Nephron (organoid): ENCODE measurements around the gene ST8SIA5.

Experiments used
- H3K27ac Mint-ChIP-seq, 3 experiments: 2 replicates each; pipeline ENCODE4 v1.8.0; 2020; ENCODE audit warnings: mixed read lengths in 3 of 3, mild to moderate bottlenecking in 2 of 3, moderate library complexity in 1 of 3
- H3K27me3 Mint-ChIP-seq: 2 replicates; pipeline ENCODE4 v1.8.0; 2021; ENCODE audit warnings: low read depth, mild to moderate bottlenecking, moderate library complexity, mixed read lengths
- H3K36me3 Mint-ChIP-seq: 2 replicates; pipeline ENCODE4 v1.8.0; 2020; ENCODE audit warnings: low read depth, mixed read lengths
- H3K4me1 Mint-ChIP-seq: 2 replicates; pipeline ENCODE4 v1.8.0; 2020; ENCODE audit warnings: mixed read lengths
- H3K4me3 Mint-ChIP-seq, 3 experiments: 2 replicates each; pipeline ENCODE4 v1.8.0; 2020; ENCODE audit warnings: mild to moderate bottlenecking in 3 of 3, mixed read lengths in 3 of 3, moderate library complexity in 2 of 3
- H3K9me3 Mint-ChIP-seq: 2 replicates; pipeline ENCODE4 v1.8.0; 2020; ENCODE audit warnings: mixed read lengths
- TF ChIP-seq, protein P1 (sequence below), 3 experiments: fragments of 200-600 bp; sonication (generic); IDR thresholded peaks; one replicate each; pipeline ENCODE4 v1.5.0; 2021; ENCODE audit warnings: antibody characterized with exemption in 3 of 3; ENCODE audit not compliant: unreplicated experiment in 3 of 3

ST8SIA5 gene

DNA sequence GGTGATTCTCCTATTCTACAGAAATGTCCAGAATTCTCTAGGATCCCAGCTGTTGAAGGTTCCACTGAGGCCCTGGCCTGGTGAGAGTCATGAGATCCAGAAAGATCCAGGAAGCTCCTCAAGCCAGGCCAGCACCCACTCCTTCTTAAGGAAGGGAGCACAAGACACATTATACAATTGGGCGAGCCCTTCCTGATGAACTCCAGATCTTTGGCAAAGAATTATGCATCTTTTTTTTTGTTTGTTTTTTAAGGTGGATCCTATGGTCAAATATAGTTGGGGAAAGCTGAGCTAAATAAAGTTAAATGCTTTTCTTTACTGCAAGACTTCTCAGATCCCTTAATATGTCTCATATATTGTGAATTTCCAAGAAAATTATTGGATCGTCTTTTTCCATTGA, 62.9 kb downstream of the ST8SIA5 start:
- Mint-ChIP-seq H3K4me1 (no peaks in the 10 kb centered on the region), H3K36me3 (no peaks in the 10 kb centered on the region), H3K27me3 (peaks cover 9% of the 10 kb centered on the region), H3K9me3 (no peaks in the 10 kb centered on the region), H3K27ac (no peak overlapping the region), H3K4me3 (no peak overlapping the region)
- TF ChIP-seq, protein P1, sequence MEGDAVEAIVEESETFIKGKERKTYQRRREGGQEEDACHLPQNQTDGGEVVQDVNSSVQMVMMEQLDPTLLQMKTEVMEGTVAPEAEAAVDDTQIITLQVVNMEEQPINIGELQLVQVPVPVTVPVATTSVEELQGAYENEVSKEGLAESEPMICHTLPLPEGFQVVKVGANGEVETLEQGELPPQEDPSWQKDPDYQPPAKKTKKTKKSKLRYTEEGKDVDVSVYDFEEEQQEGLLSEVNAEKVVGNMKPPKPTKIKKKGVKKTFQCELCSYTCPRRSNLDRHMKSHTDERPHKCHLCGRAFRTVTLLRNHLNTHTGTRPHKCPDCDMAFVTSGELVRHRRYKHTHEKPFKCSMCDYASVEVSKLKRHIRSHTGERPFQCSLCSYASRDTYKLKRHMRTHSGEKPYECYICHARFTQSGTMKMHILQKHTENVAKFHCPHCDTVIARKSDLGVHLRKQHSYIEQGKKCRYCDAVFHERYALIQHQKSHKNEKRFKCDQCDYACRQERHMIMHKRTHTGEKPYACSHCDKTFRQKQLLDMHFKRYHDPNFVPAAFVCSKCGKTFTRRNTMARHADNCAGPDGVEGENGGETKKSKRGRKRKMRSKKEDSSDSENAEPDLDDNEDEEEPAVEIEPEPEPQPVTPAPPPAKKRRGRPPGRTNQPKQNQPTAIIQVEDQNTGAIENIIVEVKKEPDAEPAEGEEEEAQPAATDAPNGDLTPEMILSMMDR (IDR thresholded peaks at IDR 0.05; ENCODE audit: unreplicated experiment in 3 of 3) = no peak

DNA sequence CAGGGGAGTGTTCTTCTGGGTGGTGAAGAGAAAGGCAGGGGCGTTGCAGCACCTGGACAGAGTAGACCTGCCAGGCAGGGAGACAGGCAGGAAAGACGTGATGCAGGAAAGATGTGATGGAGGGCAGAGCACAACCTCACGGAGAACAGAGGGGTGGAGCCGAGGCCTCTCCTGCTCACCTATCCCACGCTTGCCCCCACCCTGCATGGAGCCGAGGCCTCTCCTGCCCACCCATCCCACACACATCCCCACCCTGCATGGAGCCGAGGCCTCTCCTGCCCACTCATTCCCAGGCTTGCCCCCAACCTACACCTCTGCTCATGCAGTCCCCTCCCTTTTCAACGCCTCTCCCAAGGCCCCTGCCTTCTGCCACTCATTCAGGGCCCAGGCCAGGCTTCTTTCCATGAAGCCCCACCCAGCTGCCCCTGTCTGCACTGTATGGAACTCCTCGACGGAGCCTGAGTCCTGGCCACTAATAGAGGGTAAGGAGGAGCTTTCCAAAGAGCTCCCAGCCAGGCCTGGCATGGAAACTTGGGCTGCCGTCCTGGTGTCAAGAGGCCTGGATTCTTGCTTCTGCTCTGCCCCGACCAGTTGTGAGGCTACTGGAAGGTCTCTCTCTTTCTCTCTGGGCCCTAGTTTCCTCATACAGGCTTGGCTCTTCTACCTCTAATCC, 67.9 kb downstream of the ST8SIA5 start:
- H3K4me1 Mint-ChIP-seq = no peaks in the 10 kb centered on the region
- H3K9me3 Mint-ChIP-seq = no peaks in the 10 kb centered on the region
- TF ChIP-seq, protein P1 (IDR thresholded peaks at IDR 0.05; ENCODE audit: unreplicated experiment in 3 of 3) = no peak
- H3K4me3 Mint-ChIP-seq = no peak overlapping the region
- H3K27me3 Mint-ChIP-seq = peaks cover 16% of the 10 kb centered on the region
- no peak overlapping the region for H3K27ac Mint-ChIP-seq
- no peaks in the 10 kb centered on the region for H3K36me3 Mint-ChIP-seq

DNA sequence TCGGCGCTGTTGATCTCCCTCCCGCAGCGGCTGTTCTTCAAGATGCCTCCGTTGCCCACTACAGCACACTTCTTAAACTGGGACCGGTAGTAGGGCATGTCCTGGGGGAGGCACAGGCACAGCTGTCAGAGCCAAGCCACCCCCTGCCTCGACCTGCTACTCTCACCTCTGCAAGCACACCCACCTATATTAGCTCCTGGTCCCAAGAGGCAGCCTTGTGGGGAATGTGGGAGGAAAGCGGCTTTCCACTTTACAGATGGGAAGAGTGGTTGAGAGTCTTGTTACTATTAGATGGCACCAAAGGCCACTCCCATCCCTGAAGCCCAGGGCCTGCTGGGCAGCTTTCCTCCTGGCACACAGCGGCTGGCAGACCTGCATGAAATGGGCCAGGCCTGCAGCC, 70.7 kb downstream of the ST8SIA5 start:
- no peak overlapping the region for H3K27ac Mint-ChIP-seq

DNA sequence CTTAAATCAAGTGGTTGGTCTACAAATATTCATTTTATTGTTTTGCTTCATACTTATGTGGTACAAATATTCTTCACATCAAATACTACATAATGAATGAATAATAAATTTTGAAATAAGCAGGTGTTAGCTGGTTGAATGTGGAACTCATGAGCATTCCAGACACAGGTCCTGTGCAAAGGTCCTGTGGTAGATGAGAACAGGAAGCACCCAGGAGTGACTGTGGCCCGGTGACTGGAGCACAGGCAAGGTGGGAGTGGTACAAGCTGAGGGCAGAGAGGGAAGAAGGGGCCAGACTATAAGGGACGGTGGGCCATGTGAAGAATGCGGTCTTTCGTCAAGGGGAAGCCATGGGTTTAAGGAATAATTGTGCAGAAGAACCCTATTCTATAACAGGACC, 73.6 kb downstream of the ST8SIA5 start:
- Mint-ChIP-seq H3K27me3 (peaks cover 3% of the 10 kb centered on the region), H3K27ac (no peak overlapping the region), H3K36me3 (no peaks in the 10 kb centered on the region), H3K9me3 (no peaks in the 10 kb centered on the region), H3K4me1 (no peaks in the 10 kb centered on the region), H3K4me3 (no peak overlapping the region)
- TF ChIP-seq, protein P1 (IDR thresholded peaks at IDR 0.05; ENCODE audit: unreplicated experiment in 3 of 3) = no peak

More for the DNA sequence above, 70.7 kb downstream of the ST8SIA5 start:
- Mint-ChIP-seq H3K4me1 (no peaks in the 10 kb centered on the region), H3K27me3 (peaks cover 11% of the 10 kb centered on the region), H3K4me3 (no peak overlapping the region), H3K9me3 (no peaks in the 10 kb centered on the region), H3K36me3 (no peaks in the 10 kb centered on the region)
- TF ChIP-seq, protein P1 (IDR thresholded peaks at IDR 0.05; ENCODE audit: unreplicated experiment in 3 of 3) = no peak

DNA sequence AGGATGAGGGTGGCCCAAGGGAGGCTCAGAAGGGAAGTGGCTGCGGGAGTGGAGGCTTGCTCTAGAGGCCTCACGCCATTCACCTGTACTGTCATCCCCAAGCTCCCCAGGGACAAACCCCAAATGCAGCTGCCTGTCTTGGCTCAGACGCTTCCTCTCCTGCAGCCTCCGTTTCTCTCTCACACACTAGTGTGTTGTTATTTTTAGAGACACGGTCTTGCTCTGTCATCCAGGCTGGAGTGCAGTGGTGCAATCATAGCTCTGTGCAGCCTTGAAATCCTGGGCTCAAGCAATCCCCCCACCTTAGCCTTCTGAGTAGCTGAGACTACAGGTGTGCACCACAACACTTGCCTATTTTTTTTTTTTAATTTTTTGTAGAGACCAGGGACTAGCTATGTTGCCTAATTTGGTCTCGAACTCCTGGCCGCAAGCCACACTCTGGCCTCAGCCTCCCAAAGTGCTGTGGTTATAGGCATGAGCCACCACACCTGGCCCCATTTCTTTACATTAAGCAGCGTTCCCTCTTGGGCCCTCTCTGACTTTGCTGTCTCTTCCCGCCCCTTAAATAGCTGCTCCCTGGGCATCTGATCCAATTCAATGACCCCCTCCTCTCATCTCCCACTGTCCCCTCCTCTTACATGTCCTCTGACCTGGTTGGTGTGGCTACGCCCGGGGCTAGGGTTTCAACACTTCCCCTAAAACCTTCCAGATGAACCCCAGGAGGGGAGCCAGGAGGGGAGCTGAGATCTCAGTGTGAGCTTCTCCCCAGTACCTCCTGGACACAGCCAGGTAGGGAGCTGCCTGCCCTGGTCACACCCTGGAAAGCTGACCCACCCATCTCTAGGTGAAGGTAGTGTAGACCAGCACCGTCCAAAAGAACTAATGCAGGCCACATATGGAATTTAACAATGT, 75.8 kb downstream of the ST8SIA5 start:
- Mint-ChIP-seq H3K27ac (no peak overlapping the region), H3K4me1 (peaks cover 3% of the 10 kb centered on the region), H3K9me3 (no peaks in the 10 kb centered on the region), H3K27me3 (peaks cover 3% of the 10 kb centered on the region), H3K4me3 (no peak overlapping the region), H3K36me3 (no peaks in the 10 kb centered on the region)
- TF ChIP-seq, protein P1 (IDR thresholded peaks at IDR 0.05; ENCODE audit: unreplicated experiment in 3 of 3) = no peak
